Activated CD4-positive, alpha-beta T cell treated with anti-CD3 and anti-CD28 coated beads, Interleukin-2, amount 10 ng/mL, durations not matched to agents 7 days and 5 days (primary cell): ENCODE measurements around the gene TRIM38. TPM values are rescaled to one million over a fixed set of nuclear protein-coding genes. Genes with fewer than 3 reads are reported as not detected.

Source experiments
- CTCF ChIA-PET: fragments of 350-600 bp; sonication (Branson Sonifier 250); formaldehyde crosslinking; loops from one replicate; lab custom pipeline; 2021; ENCODE audit warnings: antibody characterized with exemption; lab: Charles Lee
- POLR2A ChIA-PET: fragments of 350-600 bp; sonication (Branson Sonifier 250); formaldehyde crosslinking; loops from one replicate; lab custom pipeline; 2021; ENCODE audit warnings: antibody characterized with exemption; lab: Charles Lee
- DNase-seq: peaks from one replicate; pipeline ENCODE4 v3.0.0-alpha.2; 2020
- H3K27ac Mint-ChIP-seq: one replicate; pipeline ENCODE4 v1.8.0; 2021; ENCODE audit warnings: mild to moderate bottlenecking, moderate library complexity, mixed read lengths
- H3K27me3 Mint-ChIP-seq: one replicate; pipeline ENCODE4 v1.8.0; 2021; ENCODE audit warnings: mixed read lengths
- H3K36me3 Mint-ChIP-seq: one replicate; pipeline ENCODE4 v1.8.0; 2021; ENCODE audit warnings: low read depth, mixed read lengths
- H3K4me1 Mint-ChIP-seq: one replicate; pipeline ENCODE4 v1.8.0; 2021; ENCODE audit warnings: mixed read lengths
- H3K4me3 Mint-ChIP-seq: one replicate; pipeline ENCODE4 v1.8.0; 2021; ENCODE audit warnings: mild to moderate bottlenecking, moderate library complexity, mixed read lengths
- H3K9me3 Mint-ChIP-seq: one replicate; pipeline ENCODE4 v1.8.0; 2021; ENCODE audit warnings: mixed read lengths
- total RNA-seq, 2 experiments: library from RNA; stranded (reverse); gene quantifications; one replicate each; pipeline ENCODE4 v1.2.3, GENCODE V29; 2021

Gene TRIM38
- 10 to 100 TPM; 25.4 to 27.6 TPM for total RNA-seq

- peaks cover 48% of the 10 kb centered on the region for H3K36me3 Mint-ChIP-seq
Observed at GRCh38 chr6:25962149-25963127, at the start of gene TRIM38. Gene TRIM38 (plus strand): TSS chr6:25962802. CDS start chr6:25966523, 3,721 bp downstream.

GRCh38 chr6:25913741-25914140, 48.9 kb upstream of the TRIM38 start:
- no peaks in the 10 kb centered on the region for H3K36me3 Mint-ChIP-seq
- peaks cover 1% of the 10 kb centered on the region for H3K4me1 Mint-ChIP-seq
- no peaks in the 10 kb centered on the region for H3K27me3 Mint-ChIP-seq
- peaks cover 7% of the 10 kb centered on the region for H3K9me3 Mint-ChIP-seq
- no peak overlapping the region for H3K4me3 Mint-ChIP-seq
- ChIA-PET POLR2A (no interaction called here), CTCF (interaction anchor here (0.8 kb wide), 1 partner anchor 82 kb away, joined by 3 read pairs; no protein-coding TSS in a partner anchor)
- no peak for DNase-seq
- no peak overlapping the region for H3K27ac Mint-ChIP-seq

More at GRCh38 chr6:25962149-25963127, at the start of gene TRIM38:
- ChIA-PET POLR2A (interaction anchor here (0.6 to 1.6 kb wide), 3 partner anchors 24 to 57 kb away, joined by 3 to 6 read pairs (median 3); a partner anchor contains a TSS), CTCF (interaction anchor here (0.5 to 2.3 kb wide), 10 partner anchors 10 to 929 kb away, joined by 3 to 7 read pairs (median 3); no protein-coding TSS in a partner anchor)
- peak within 1 kb of the TSS; percentile 97 for H3K27ac Mint-ChIP-seq
- DNase-seq: peak; percentile 91
- peaks cover 22% of the 10 kb centered on the region for H3K9me3 Mint-ChIP-seq
- no peaks in the 10 kb centered on the region for H3K27me3 Mint-ChIP-seq
- peaks cover 75% of the 10 kb centered on the region for H3K4me1 Mint-ChIP-seq
- peak within 1 kb of the TSS; percentile 96 for H3K4me3 Mint-ChIP-seq

- ChIA-PET CTCF (interaction anchor here (3.2 kb wide), 1 partner anchor 10 kb away, joined by 16 read pairs; no protein-coding TSS in a partner anchor), POLR2A (no interaction called here)
- Mint-ChIP-seq H3K4me3 (no peak overlapping the region), H3K36me3 (no peaks in the 10 kb centered on the region), H3K4me1 (peaks cover 3% of the 10 kb centered on the region), H3K27me3 (no peaks in the 10 kb centered on the region), H3K27ac (no peak overlapping the region), H3K9me3 (peaks cover 7% of the 10 kb centered on the region)
- DNase-seq: no peak
Observed at GRCh38 chr6:25916330-25916729, 46.3 kb upstream of the TRIM38 start.

- ChIA-PET POLR2A (no interaction called here), CTCF (interaction anchor here (3.2 kb wide), 1 partner anchor 9 kb away, joined by 16 read pairs; no protein-coding TSS in a partner anchor)
- Mint-ChIP-seq H3K27ac (no peak overlapping the region), H3K36me3 (no peaks in the 10 kb centered on the region), H3K27me3 (no peaks in the 10 kb centered on the region), H3K4me3 (no peak overlapping the region), H3K4me1 (peaks cover 3% of the 10 kb centered on the region), H3K9me3 (peaks cover 7% of the 10 kb centered on the region)
- DNase-seq: no peak
Observed at GRCh38 chr6:25916789-25917490, 45.7 kb upstream of the TRIM38 start.

GRCh38 chr6:25918083-25918683, 44.4 kb upstream of the TRIM38 start:
- H3K27me3 Mint-ChIP-seq: no peaks in the 10 kb centered on the region
- POLR2A ChIA-PET: no interaction called here
- H3K36me3 Mint-ChIP-seq: no peaks in the 10 kb centered on the region
- H3K4me1 Mint-ChIP-seq: peaks cover 3% of the 10 kb centered on the region
- no peak for DNase-seq
- H3K4me3 Mint-ChIP-seq: no peak overlapping the region
- CTCF ChIA-PET: interaction anchor here (0.5 kb wide), 1 partner anchor 46 kb away, joined by 3 read pairs; no protein-coding TSS in a partner anchor
- peaks cover 7% of the 10 kb centered on the region for H3K9me3 Mint-ChIP-seq
- H3K27ac Mint-ChIP-seq: no peak overlapping the region

- H3K4me3 Mint-ChIP-seq: no peak overlapping the region
- peaks cover 3% of the 10 kb centered on the region for H3K4me1 Mint-ChIP-seq
- ChIA-PET POLR2A (interaction anchor here (0.6 kb wide), 1 partner anchor 96 kb away, joined by 6 read pairs; no protein-coding TSS in a partner anchor), CTCF (interaction anchor here (1.0 kb wide), 1 partner anchor 218 kb away, joined by 3 read pairs; no protein-coding TSS in a partner anchor)
- no peaks in the 10 kb centered on the region for H3K27me3 Mint-ChIP-seq
- peaks cover 7% of the 10 kb centered on the region for H3K9me3 Mint-ChIP-seq
- H3K36me3 Mint-ChIP-seq: no peaks in the 10 kb centered on the region
- no peak overlapping the region for H3K27ac Mint-ChIP-seq
- DNase-seq: no peak
Observed at GRCh38 chr6:25919657-25920056, 42.9 kb upstream of the TRIM38 start.

GRCh38 chr6:25921525-25922203, 40.9 kb upstream of the TRIM38 start:
- DNase-seq: no peak
- Mint-ChIP-seq H3K9me3 (peaks cover 2% of the 10 kb centered on the region), H3K4me1 (peaks cover 3% of the 10 kb centered on the region), H3K4me3 (no peak overlapping the region), H3K27me3 (no peaks in the 10 kb centered on the region), H3K36me3 (no peaks in the 10 kb centered on the region), H3K27ac (no peak overlapping the region)
- POLR2A ChIA-PET: no interaction called here
- CTCF ChIA-PET: no interaction called here

- POLR2A ChIA-PET: no interaction called here
- peaks cover 3% of the 10 kb centered on the region for H3K4me1 Mint-ChIP-seq
- no peak overlapping the region for H3K27ac Mint-ChIP-seq
- H3K4me3 Mint-ChIP-seq: no peak overlapping the region
- CTCF ChIA-PET: no interaction called here
- peaks cover 2% of the 10 kb centered on the region for H3K9me3 Mint-ChIP-seq
- no peaks in the 10 kb centered on the region for H3K36me3 Mint-ChIP-seq
- no peaks in the 10 kb centered on the region for H3K27me3 Mint-ChIP-seq
- no peak for DNase-seq
Observed at GRCh38 chr6:25922301-25922700, 40.3 kb upstream of the TRIM38 start.

GRCh38 chr6:25925876-25926275, 36.7 kb upstream of the TRIM38 start:
- Mint-ChIP-seq H3K27me3 (no peaks in the 10 kb centered on the region), H3K27ac (no peak overlapping the region), H3K4me3 (no peak overlapping the region), H3K9me3 (no peaks in the 10 kb centered on the region), H3K36me3 (no peaks in the 10 kb centered on the region), H3K4me1 (no peaks in the 10 kb centered on the region)
- POLR2A ChIA-PET: no interaction called here
- CTCF ChIA-PET: interaction anchor here (0.8 to 3.4 kb wide), 5 partner anchors 10 to 50 kb away, joined by 3 to 16 read pairs (median 3); no protein-coding TSS in a partner anchor
- no peak for DNase-seq

- ChIA-PET CTCF (interaction anchor here (0.6 to 3.4 kb wide), 3 partner anchors 12 to 337 kb away, joined by 3 to 16 read pairs (median 6); no protein-coding TSS in a partner anchor), POLR2A (interaction anchor here (0.6 kb wide), 1 partner anchor 137 kb away, joined by 4 read pairs; no protein-coding TSS in a partner anchor)
- no peak for DNase-seq
- Mint-ChIP-seq H3K27me3 (no peaks in the 10 kb centered on the region), H3K27ac (no peak overlapping the region), H3K9me3 (no peaks in the 10 kb centered on the region), H3K36me3 (no peaks in the 10 kb centered on the region), H3K4me3 (no peak overlapping the region), H3K4me1 (no peaks in the 10 kb centered on the region)
Observed at GRCh38 chr6:25927178-25927577, 35.4 kb upstream of the TRIM38 start.

- DNase-seq: no peak
- ChIA-PET CTCF (interaction anchor here (0.6 to 3.4 kb wide), 3 partner anchors 12 to 337 kb away, joined by 3 to 16 read pairs (median 6); no protein-coding TSS in a partner anchor), POLR2A (interaction anchor here (0.6 kb wide), 1 partner anchor 138 kb away, joined by 4 read pairs; no protein-coding TSS in a partner anchor)
- H3K4me3 Mint-ChIP-seq: no peak overlapping the region
- H3K36me3 Mint-ChIP-seq: no peaks in the 10 kb centered on the region
- no peaks in the 10 kb centered on the region for H3K27me3 Mint-ChIP-seq
- H3K27ac Mint-ChIP-seq: no peak overlapping the region
- no peaks in the 10 kb centered on the region for H3K9me3 Mint-ChIP-seq
- no peaks in the 10 kb centered on the region for H3K4me1 Mint-ChIP-seq
Observed at GRCh38 chr6:25927756-25928216, 34.8 kb upstream of the TRIM38 start.
